IMR-90 (cell line): Measurements from ENCODE around the gene LRRC8C. TPM values are rescaled to one million over a fixed set of nuclear protein-coding genes. Genes with fewer than 3 reads are reported as not detected.

Source experiments
- ATAC-seq: fragments of 200-7000 bp; cut with Tn5 transposase; 2 replicates; pipeline ENCODE4 v1.9.1; 2020; ENCODE audit warnings: low read depth, mild to moderate bottlenecking, moderate library complexity
- BruUV-seq: library from RNA; stranded (reverse); fragments of 400-500 nt; replicated peaks from 2 replicates; lab custom pipeline; 2021; lab: Mats Ljungman, UMichigan
- CTCF ChIA-PET: fragments of 300-600 bp; formaldehyde crosslinking; extraction: SDS; loops from one replicate; lab custom pipeline; 2021; ENCODE audit warnings: antibody characterized with exemption; lab: Yijun Ruan, JAX
- POLR2A ChIA-PET: fragments of 300-600 bp; sonication (Branson Sonifier 250); formaldehyde crosslinking; loops from one replicate; lab custom pipeline; 2022; ENCODE audit warnings: antibody characterized with exemption; ENCODE audit not compliant: unreplicated experiment; lab: Charles Lee
- DNase-seq: peaks from one replicate; pipeline ENCODE4 v3.0.0; 2013
- H2AFZ ChIP-seq: replicated peaks from 2 replicates; pipeline ENCODE3; 2013; ENCODE audit warnings: low read length, mild to moderate bottlenecking; ENCODE audit not compliant: poor library complexity
- H2AK5ac ChIP-seq: 2 replicates; pipeline ENCODE4 v1.6.1; 2013; ENCODE audit warnings: low read depth, low read length, inconsistent platforms
- H2AK9ac ChIP-seq: replicated peaks from 2 replicates; pipeline ENCODE3; 2013; ENCODE audit warnings: mild to moderate bottlenecking, low read depth, low read length, moderate library complexity; ENCODE audit not compliant: poor library complexity
- H2BK120ac ChIP-seq: 2 replicates; pipeline ENCODE4 v1.6.1; 2013; ENCODE audit warnings: low read depth, low read length, inconsistent platforms
- H2BK15ac ChIP-seq: 3 replicates; pipeline ENCODE4 v1.6.1; 2013; ENCODE audit warnings: low read depth, low read length, inconsistent platforms
- H2BK20ac ChIP-seq: 2 replicates; pipeline ENCODE4 v1.6.1; 2013; ENCODE audit warnings: low read depth, mild to moderate bottlenecking, inconsistent platforms, low read length, moderate library complexity
- H2BK5ac ChIP-seq: 2 replicates; pipeline ENCODE4 v1.6.1; 2013; ENCODE audit warnings: mild to moderate bottlenecking, low read depth, low read length, inconsistent platforms; ENCODE audit not compliant: poor library complexity, severe bottlenecking
- H3K14ac ChIP-seq: replicated peaks from 2 replicates; pipeline ENCODE4 v1.6.1; 2013; ENCODE audit warnings: low read depth, low read length, inconsistent platforms
- H3K18ac ChIP-seq: 2 replicates; pipeline ENCODE4 v1.6.1; 2013; ENCODE audit warnings: low read depth, low read length, control low read depth
- H3K23ac ChIP-seq: 2 replicates; pipeline ENCODE4 v1.6.1; 2013; ENCODE audit warnings: low read depth, low read length, inconsistent platforms
- H3K27ac ChIP-seq: 2 replicates; pipeline ENCODE4 v1.5.1; 2013; ENCODE audit warnings: mild to moderate bottlenecking, control low read depth, low read length; ENCODE audit not compliant: insufficient read depth
- H3K27me3 ChIP-seq: 2 replicates; pipeline ENCODE4 v1.6.1; 2013; ENCODE audit warnings: low read length; ENCODE audit not compliant: control insufficient read depth, insufficient read depth
- H3K36me3 ChIP-seq: 2 replicates; pipeline ENCODE4 v1.6.1; 2013; ENCODE audit warnings: low read length, mixed read lengths; ENCODE audit not compliant: control insufficient read depth, insufficient read depth
- H3K4ac ChIP-seq: 2 replicates; pipeline ENCODE4 v1.6.1; 2013; ENCODE audit warnings: low read depth, low read length, inconsistent platforms
- H3K4me1 ChIP-seq: 2 replicates; pipeline ENCODE4 v1.6.1; 2013; ENCODE audit warnings: low read length, mixed read lengths; ENCODE audit not compliant: control insufficient read depth, insufficient read depth
- H3K4me2 ChIP-seq: 2 replicates; pipeline ENCODE4 v1.6.1; 2013; ENCODE audit warnings: low read depth, mild to moderate bottlenecking, control low read depth, low read length, moderate library complexity
- H3K4me3 ChIP-seq: 2 replicates; pipeline ENCODE4 v1.5.1; 2013; ENCODE audit warnings: low read depth, mild to moderate bottlenecking, control low read depth, low read length, moderate library complexity; ENCODE audit not compliant: insufficient read depth
- H3K56ac ChIP-seq: 2 replicates; pipeline ENCODE4 v1.6.1; 2013; ENCODE audit warnings: low read length, inconsistent platforms; ENCODE audit not compliant: insufficient read depth; ENCODE audit errors: extremely low read depth
- H3K79me1 ChIP-seq, 2 experiments: 2 replicates each; pipeline ENCODE4 v1.6.1; 2013; ENCODE audit warnings: low read length in 2 of 2, inconsistent platforms in 1 of 2, low read depth in 1 of 2
- H3K9ac ChIP-seq: 2 replicates; pipeline ENCODE4 v1.6.1; 2013; ENCODE audit warnings: low read depth, low read length, control low read depth
- H3K9me1 ChIP-seq: 2 replicates; pipeline ENCODE4 v1.6.1; 2013; ENCODE audit warnings: low read length, inconsistent platforms; ENCODE audit not compliant: insufficient read depth
- H3K9me3 ChIP-seq: 2 replicates; pipeline ENCODE4 v1.6.1; 2013; ENCODE audit warnings: low read length; ENCODE audit not compliant: control insufficient read depth, insufficient read depth
- H4K20me1 ChIP-seq: 2 replicates; pipeline ENCODE4 v1.6.1; 2013; ENCODE audit warnings: low read length, inconsistent platforms; ENCODE audit not compliant: insufficient read depth
- H4K5ac ChIP-seq: 2 replicates; pipeline ENCODE4 v1.6.1; 2013; ENCODE audit warnings: mild to moderate bottlenecking, low read depth, low read length, control low read depth
- H4K8ac ChIP-seq, 2 experiments: 2 replicates each; pipeline ENCODE4 v1.6.1; 2013; ENCODE audit warnings: low read depth in 2 of 2, low read length in 2 of 2, control low read depth in 1 of 2, inconsistent platforms in 1 of 2
- H4K91ac ChIP-seq: 2 replicates; pipeline ENCODE4 v1.6.1; 2013; ENCODE audit warnings: low read depth, low read length, inconsistent platforms; ENCODE audit not compliant: insufficient read depth
- MXI1 ChIP-seq: IDR thresholded peaks from 2 replicates; pipeline ENCODE4 v1.6.1; 2012; ENCODE audit warnings: low read depth, mild to moderate bottlenecking, low read length, moderate library complexity, borderline replicate concordance
- RAD21 ChIP-seq: IDR thresholded peaks from 2 replicates; pipeline ENCODE4 v1.6.1; 2012; ENCODE audit warnings: low read length, improper control_type of control experiment
- RFX5 ChIP-seq: IDR thresholded peaks from 2 replicates; pipeline ENCODE4 v1.8.0; 2012; ENCODE audit warnings: low read depth, mild to moderate bottlenecking, low read length, moderate library complexity
- WGBS, 2 experiments: methylation state at CpG; one replicate each; pipeline versions ENCODE4 v1.1.5 to v1.1.7; 2013; ENCODE audit warnings: missing lambda C conversion rate in 2 of 2; ENCODE audit not compliant: insufficient read length in 1 of 2; ENCODE audit errors: extremely low coverage in 2 of 2; 5-methylcytosine and 5-hydroxymethylcytosine counted together
- dilution Hi-C: fragments of 300-500 bp; cut with HindIII; formaldehyde crosslinking; loops from one replicate; pipeline ENCODE4 v1.14.3; 2018; ENCODE audit warnings: low sequenced_read_pairs; ENCODE audit not compliant: unreplicated experiment
- in situ Hi-C: fragments of 300-500 bp; cut with MboI; formaldehyde crosslinking; loops from 3 replicates; pipeline ENCODE4 v1.14.3; 2019; ENCODE audit warnings: low sequenced_read_pairs, inconsistent platforms, mixed read lengths
- intact Hi-C: fragments of 100-400 bp; cut with micrococcal nuclease; formaldehyde crosslinking; loops from 2 replicates; pipeline ENCODE4 v1.10.0; 2022
- polyA plus RNA-seq, 3 experiments: library from polyadenylated mRNA; depleted of rRNA; stranded (reverse); fragments of >200 nt; gene quantifications; 2 replicates each; pipeline ENCODE4 v1.2.3, GENCODE V29; 2012; ENCODE audit warnings: low replicate concordance in 1 of 3
- total RNA-seq: library from RNA; depleted of rRNA; stranded (reverse); fragments of >200 nt; gene quantifications from 2 replicates; pipeline ENCODE4 v1.2.3, GENCODE V29; 2012

Gene LRRC8C
- total and polyA plus RNA-seq, 2 of the 4 experiments (the other 2 are of a cell fraction): 6.5 to 12.9 TPM

GRCh38 chr1:89723144-89723543 is 90.2 kb downstream of the LRRC8C start:
- Histone ChIP-seq H3K9me3 (no peaks in the 10 kb centered on the region), H3K18ac (no peak overlapping the region), H3K27me3 (no peaks in the 10 kb centered on the region), H3K4me1 (peaks cover 14% of the 10 kb centered on the region), H3K36me3 (no peaks in the 10 kb centered on the region), H2BK120ac (no peak overlapping the region), H2BK15ac (no peak overlapping the region), H3K9me1 (peaks cover 21% of the 10 kb centered on the region), H3K9ac (no peak overlapping the region), H3K79me1 (peaks cover 10 to 31% of the 10 kb centered on the region in 2 experiments; a peak in 3 of 4 replicates), H2BK5ac (no peak overlapping the region), H4K91ac (no peak overlapping the region), H3K4me3 (no peak overlapping the region), H2AFZ (no peak overlapping the region), H3K27ac (no peak overlapping the region), H3K56ac (no peak overlapping the region), H3K23ac (no peak overlapping the region), H4K5ac (no peak overlapping the region), H3K4ac (0 out of 2 replicates have a peak overlapping the region, but pooled peaks have one; percentile 4), H2AK5ac (0 out of 2 replicates have a peak overlapping the region, but pooled peaks have one; percentile 13), H4K20me1 (peaks cover 3% of the 10 kb centered on the region; the same call in 1 of the 2 replicates), H2BK20ac (no peak overlapping the region), H4K8ac (no peak overlapping the region), H3K4me2 (no peak overlapping the region), H3K14ac (no peak overlapping the region; the same call in 1 of the 2 replicates), H2AK9ac (no peak overlapping the region)
- POLR2A ChIA-PET: no interaction called here
- no TSS peak for BruUV-seq
- ATAC-seq (no peak), DNase-seq (no peak)
- WGBS, 2 experiments: no CpG with 5 or more reads among the region's 2 CpGs
- intact Hi-C loops: loop anchor here (5.0 kb wide), 1 partner anchor 91 kb away; the partner anchor contains the start of gene LRRC8C
- in situ Hi-C loops: no loop called here
- CTCF ChIA-PET: no interaction called here
- dilution Hi-C loops: no loop called here
- no peak for TF ChIP-seq RAD21
- no peak for TF ChIP-seq RFX5
- no peak for TF ChIP-seq MXI1
